Peyer's patch (tissue), 4 donors: ENCODE data around the gene NEDD4L.

Source experiments
- POLR2A ChIP-seq, 2 donors: fragments of 450-650 bp; IDR thresholded peaks; one replicate each; pipeline ENCODE4 v1.5.1; 2017; ENCODE audit warnings: antibody characterized with exemption in 2 of 2, mild to moderate bottlenecking in 2 of 2, moderate library complexity in 2 of 2
- TF ChIP-seq, protein P1 (sequence below), 6 experiments: fragments of 450-650 bp in 4 of 6; fragments of 200-600 bp in 2 of 6; sonication (generic) in 1 of 6; IDR thresholded peaks; one replicate each; pipeline ENCODE4 v1.5.1; 2017 to 2019; ENCODE audit warnings: antibody characterized with exemption in 6 of 6, mild to moderate bottlenecking in 3 of 6, moderate library complexity in 1 of 6

DNA sequence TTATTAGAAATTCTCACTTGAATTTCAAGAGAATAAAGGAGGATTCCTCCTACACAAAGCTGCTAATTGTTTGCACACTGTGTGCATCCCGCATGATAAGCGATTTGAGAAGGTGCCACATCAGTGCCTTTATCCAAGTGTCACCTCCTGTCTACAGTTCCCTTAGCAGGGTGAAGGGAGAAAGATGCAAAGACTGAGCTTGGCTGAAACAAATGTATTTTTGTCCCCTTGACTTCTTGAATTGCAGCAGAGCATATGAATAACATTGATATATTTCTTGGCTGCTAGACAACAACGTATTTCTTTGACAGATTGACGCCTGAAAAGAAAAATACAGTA, 255.1 kb downstream of the NEDD4L start:
- TF ChIP-seq, protein P1, sequence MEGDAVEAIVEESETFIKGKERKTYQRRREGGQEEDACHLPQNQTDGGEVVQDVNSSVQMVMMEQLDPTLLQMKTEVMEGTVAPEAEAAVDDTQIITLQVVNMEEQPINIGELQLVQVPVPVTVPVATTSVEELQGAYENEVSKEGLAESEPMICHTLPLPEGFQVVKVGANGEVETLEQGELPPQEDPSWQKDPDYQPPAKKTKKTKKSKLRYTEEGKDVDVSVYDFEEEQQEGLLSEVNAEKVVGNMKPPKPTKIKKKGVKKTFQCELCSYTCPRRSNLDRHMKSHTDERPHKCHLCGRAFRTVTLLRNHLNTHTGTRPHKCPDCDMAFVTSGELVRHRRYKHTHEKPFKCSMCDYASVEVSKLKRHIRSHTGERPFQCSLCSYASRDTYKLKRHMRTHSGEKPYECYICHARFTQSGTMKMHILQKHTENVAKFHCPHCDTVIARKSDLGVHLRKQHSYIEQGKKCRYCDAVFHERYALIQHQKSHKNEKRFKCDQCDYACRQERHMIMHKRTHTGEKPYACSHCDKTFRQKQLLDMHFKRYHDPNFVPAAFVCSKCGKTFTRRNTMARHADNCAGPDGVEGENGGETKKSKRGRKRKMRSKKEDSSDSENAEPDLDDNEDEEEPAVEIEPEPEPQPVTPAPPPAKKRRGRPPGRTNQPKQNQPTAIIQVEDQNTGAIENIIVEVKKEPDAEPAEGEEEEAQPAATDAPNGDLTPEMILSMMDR (IDR thresholded peaks at IDR 0.05), result no peak
- TF ChIP-seq POLR2A (IDR thresholded peaks at IDR 0.05), result no peak
